Upper lobe of left lung (tissue), 6 donors: ENCODE measurements around the gene STARD10. TPM values are rescaled to one million over a fixed set of nuclear protein-coding genes. Genes with fewer than 3 reads are reported as not detected.

Source experiments
- ATAC-seq, 2 donors: fragments of 200-7000 bp; cut with Tn5 transposase; one replicate each; pipeline ENCODE4 v1.9.1; 2022; ENCODE audit warnings: mild to moderate bottlenecking in 2 of 2, moderate library complexity in 2 of 2; ENCODE audit not compliant: low FRiP score in 2 of 2
- DNase-seq, 2 donors: peaks; one replicate each; pipeline ENCODE4 v3.0.0-alpha.2; 2019 to 2020
- H3K27ac ChIP-seq, 4 donors: fragments of 200-600 bp; sonication (generic); one replicate each; pipeline ENCODE4 v1.5.1; 2016 to 2019
- H3K27me3 ChIP-seq, 4 donors: fragments of 200-600 bp; sonication (generic); one replicate each; pipeline ENCODE4 v1.5.1; 2017 to 2019
- H3K36me3 ChIP-seq, 4 donors: fragments of 200-600 bp; sonication (generic); one replicate each; pipeline ENCODE4 v1.5.1; 2016 to 2019
- H3K4me1 ChIP-seq, 4 donors: fragments of 200-600 bp; sonication (generic); one replicate each; pipeline ENCODE4 v1.5.1; 2018 to 2019
- H3K4me3 ChIP-seq, 4 donors: fragments of 200-600 bp; sonication (generic); one replicate each; pipeline ENCODE4 v1.5.1; 2017 to 2019; ENCODE audit warnings: mild to moderate bottlenecking in 2 of 4, moderate library complexity in 1 of 4
- H3K9me3 ChIP-seq, 4 donors: fragments of 200-600 bp; sonication (generic); one replicate each; pipeline ENCODE4 v1.5.1; 2018 to 2019
- EP300 ChIP-seq, 4 donors: sonication (generic); formaldehyde crosslinking; IDR thresholded peaks; one replicate each; pipeline ENCODE4 v1.5.1; 2017; ENCODE audit warnings: antibody characterized with exemption in 4 of 4, control low read depth in 2 of 4
- POLR2A ChIP-seq, 4 donors: fragments of 450-650 bp; IDR thresholded peaks; one replicate each; pipeline ENCODE4 v1.5.1; 2016 to 2017; ENCODE audit warnings: antibody characterized with exemption in 4 of 4, mild to moderate bottlenecking in 2 of 4
- POLR2AphosphoS5 ChIP-seq, 2 donors: sonication (generic); formaldehyde crosslinking; IDR thresholded peaks; one replicate each; pipeline ENCODE4 v1.5.1; 2017; ENCODE audit warnings: antibody characterized with exemption in 2 of 2
- WGBS, 2 donors: methylation state at CpG; one replicate each; pipeline ENCODE4 v1.1.5; 2017 to 2018; 5-methylcytosine and 5-hydroxymethylcytosine counted together
- total RNA-seq, 6 donors: library from RNA; depleted of rRNA in 4 of 6; stranded (reverse); fragments of >200 nt in 4 of 6; gene quantifications; one replicate each; pipeline versions ENCODE4 v1.1.0 to v1.2.1, GENCODE V29; 2016 to 2021
- TF ChIP-seq, protein P1 (sequence below), 6 experiments: fragments of 450-650 bp in 4 of 6; fragments of 200-600 bp in 2 of 6; sonication (generic) in 2 of 6; IDR thresholded peaks; one replicate each; pipeline ENCODE4 v1.5.1; 2016 to 2019; ENCODE audit warnings: antibody characterized with exemption in 6 of 6
- donor health status: DM: no; HTN: no; CAD: no; lungs with moderate emphysema.
- donor health status: DM: no; HTN: yes; CAD: no; lungs with severe emphysema.

Gene STARD10
- total RNA-seq, 6 donors from 2014 or later: 93.2 to 227 (median 151) TPM

GRCh38 chr11:72759468-72759985 is 34.3 kb downstream of the STARD10 start:
- TF ChIP-seq, protein P1, sequence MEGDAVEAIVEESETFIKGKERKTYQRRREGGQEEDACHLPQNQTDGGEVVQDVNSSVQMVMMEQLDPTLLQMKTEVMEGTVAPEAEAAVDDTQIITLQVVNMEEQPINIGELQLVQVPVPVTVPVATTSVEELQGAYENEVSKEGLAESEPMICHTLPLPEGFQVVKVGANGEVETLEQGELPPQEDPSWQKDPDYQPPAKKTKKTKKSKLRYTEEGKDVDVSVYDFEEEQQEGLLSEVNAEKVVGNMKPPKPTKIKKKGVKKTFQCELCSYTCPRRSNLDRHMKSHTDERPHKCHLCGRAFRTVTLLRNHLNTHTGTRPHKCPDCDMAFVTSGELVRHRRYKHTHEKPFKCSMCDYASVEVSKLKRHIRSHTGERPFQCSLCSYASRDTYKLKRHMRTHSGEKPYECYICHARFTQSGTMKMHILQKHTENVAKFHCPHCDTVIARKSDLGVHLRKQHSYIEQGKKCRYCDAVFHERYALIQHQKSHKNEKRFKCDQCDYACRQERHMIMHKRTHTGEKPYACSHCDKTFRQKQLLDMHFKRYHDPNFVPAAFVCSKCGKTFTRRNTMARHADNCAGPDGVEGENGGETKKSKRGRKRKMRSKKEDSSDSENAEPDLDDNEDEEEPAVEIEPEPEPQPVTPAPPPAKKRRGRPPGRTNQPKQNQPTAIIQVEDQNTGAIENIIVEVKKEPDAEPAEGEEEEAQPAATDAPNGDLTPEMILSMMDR (IDR thresholded peaks at IDR 0.05): no peak
- TF ChIP-seq POLR2A (IDR thresholded peaks at IDR 0.05): no peak
- no peak for TF ChIP-seq EP300 (IDR thresholded peaks at IDR 0.05)
- no peak for TF ChIP-seq POLR2AphosphoS5 (IDR thresholded peaks at IDR 0.05)
- peak overlapping the region in 1 of 4 donors; percentile 25 for H3K27ac ChIP-seq
- peaks cover 0 to 30% (median 16%) of the 10 kb centered on the region in 4 donors for H3K4me1 ChIP-seq
- DNase-seq (no peak), ATAC-seq (no peak)
- peaks cover 0 to 31% (median 8%) of the 10 kb centered on the region in 4 donors for H3K36me3 ChIP-seq
- no peaks in the 10 kb centered on the region for H3K27me3 ChIP-seq
- no peaks in the 10 kb centered on the region for H3K9me3 ChIP-seq
- 75 to 76% methylated on average over 8 of the region's 8 CpGs for WGBS, 2 donors
- H3K4me3 ChIP-seq: no peak overlapping the region

DNA sequence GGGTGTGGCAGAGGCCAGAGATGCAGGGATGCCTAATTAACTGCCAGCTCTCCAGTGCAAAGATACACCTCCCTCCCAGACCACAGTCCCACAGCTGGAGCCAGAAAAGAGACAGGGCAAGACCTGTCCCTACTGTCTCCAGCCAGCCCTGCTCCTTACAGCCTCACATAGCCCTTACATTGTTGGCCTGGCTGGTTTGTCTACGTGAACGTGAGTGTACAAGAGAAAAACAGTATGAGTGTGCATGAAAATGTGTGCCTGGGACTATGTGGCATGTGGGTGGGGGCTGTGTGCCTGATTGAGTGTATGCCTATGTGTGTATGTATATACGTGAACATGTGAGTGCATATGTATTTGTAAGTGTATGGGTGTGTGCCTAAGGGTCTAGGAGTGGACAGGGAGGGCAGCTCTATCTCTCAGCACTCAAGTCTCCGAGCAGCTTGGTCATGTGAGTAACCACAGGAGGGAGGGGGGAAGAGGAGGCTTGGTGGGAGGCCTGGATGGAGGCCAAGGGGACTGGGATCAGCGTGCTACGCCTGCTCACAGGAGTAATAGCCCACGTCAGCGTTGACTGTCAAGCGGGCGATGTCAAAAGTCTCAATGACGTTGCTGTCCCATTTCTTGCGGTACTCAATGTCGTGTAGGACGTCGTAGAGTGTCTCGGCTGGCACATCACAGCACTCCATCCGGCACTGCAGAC is 35.0 kb downstream of the STARD10 start:
- ATAC-seq (peak in 1 of 2 donors; percentile 62), DNase-seq (peak in 1 of 2 donors; percentile 62)
- H3K9me3 ChIP-seq: no peaks in the 10 kb centered on the region
- TF ChIP-seq POLR2A (IDR thresholded peaks at IDR 0.05) (no peak), POLR2AphosphoS5 (IDR thresholded peaks at IDR 0.05) (no peak), EP300 (IDR thresholded peaks at IDR 0.05) (peak in 1 of 4 donors; percentile 54)
- TF ChIP-seq, protein P1 (IDR thresholded peaks at IDR 0.05): no peak
- H3K27me3 ChIP-seq: no peaks in the 10 kb centered on the region
- H3K4me3 ChIP-seq: no peak overlapping the region
- H3K27ac ChIP-seq: peak overlapping the region in 2 of 4 donors; percentile 25 to 28
- WGBS, 2 donors: 61% methylated on average over 17 of the region's 17 CpGs
- H3K4me1 ChIP-seq: peaks cover 0 to 25% (median 13%) of the 10 kb centered on the region in 4 donors
- H3K36me3 ChIP-seq: peaks cover 0 to 31% (median 8%) of the 10 kb centered on the region in 4 donors

DNA sequence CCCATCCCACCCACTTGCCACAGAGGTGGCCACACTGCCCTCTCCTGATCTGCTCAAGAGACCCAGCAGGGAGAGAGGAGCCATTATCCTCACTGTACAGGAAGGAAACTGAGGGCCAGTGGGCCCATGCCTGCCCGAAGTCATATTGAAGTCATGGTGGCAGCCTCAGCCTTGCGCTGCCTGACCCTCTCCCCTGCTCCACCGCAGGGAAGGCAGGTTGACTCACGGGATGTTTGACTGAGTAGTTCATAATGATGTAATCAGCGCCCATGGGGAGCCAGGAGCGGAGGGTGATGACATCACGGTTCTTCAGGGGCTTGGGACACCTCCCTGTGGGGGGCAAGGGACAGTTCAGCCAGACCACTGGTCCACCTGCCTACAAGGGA is 35.5 kb downstream of the STARD10 start:
- no peak overlapping the region for H3K4me3 ChIP-seq
- TF ChIP-seq, protein P1 (IDR thresholded peaks at IDR 0.05): no peak
- TF ChIP-seq POLR2A (IDR thresholded peaks at IDR 0.05) (no peak), EP300 (IDR thresholded peaks at IDR 0.05) (no peak), POLR2AphosphoS5 (IDR thresholded peaks at IDR 0.05) (no peak)
- H3K36me3 ChIP-seq: peaks cover 0 to 31% (median 8%) of the 10 kb centered on the region in 4 donors
- no peaks in the 10 kb centered on the region for H3K27me3 ChIP-seq
- ATAC-seq (peak in 1 of 2 donors; percentile 46), DNase-seq (no peak)
- H3K4me1 ChIP-seq: peaks cover 3 to 28% (median 13%) of the 10 kb centered on the region in 4 donors
- H3K27ac ChIP-seq: no peak overlapping the region
- 76% methylated on average over 7 of the region's 7 CpGs; no CpG with 5 or more reads in 1 of the 2 donors for WGBS, 2 donors
- H3K9me3 ChIP-seq: no peaks in the 10 kb centered on the region

DNA sequence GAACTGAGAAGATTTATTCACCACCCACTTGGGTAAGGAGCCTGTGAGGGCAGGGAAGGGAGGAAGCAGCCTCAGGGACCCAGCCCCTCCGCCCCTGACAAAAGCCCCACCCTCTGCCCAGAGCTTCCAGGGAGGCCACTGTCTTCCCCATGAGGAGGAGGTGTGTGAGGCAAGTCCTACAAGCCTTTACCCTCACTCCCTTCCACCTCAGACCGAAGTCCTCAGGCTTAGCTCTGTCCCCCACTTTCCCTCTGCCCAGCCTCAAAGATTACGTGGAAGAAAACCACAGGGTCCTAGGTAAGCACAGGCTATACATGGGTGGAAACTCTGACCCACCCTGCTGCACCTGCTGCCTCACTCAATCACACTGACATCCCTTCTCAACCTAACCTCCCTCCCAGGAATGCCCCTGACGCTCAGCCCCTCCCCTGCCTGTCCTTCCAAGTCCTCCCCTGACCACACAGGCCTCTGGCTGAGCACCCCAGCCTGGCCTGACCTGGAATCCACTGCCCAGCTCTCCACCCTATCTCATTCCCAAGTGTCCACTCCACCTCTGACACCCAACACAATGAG is 38.0 kb downstream of the STARD10 start:
- 82 to 88% methylated on average over 4 of the region's 4 CpGs for WGBS, 2 donors
- peaks cover 12 to 45% (median 28%) of the 10 kb centered on the region in 4 donors for H3K4me1 ChIP-seq
- DNase-seq: no peak

More for the DNA sequence above, 38.0 kb downstream of the STARD10 start:
- no peaks in the 10 kb centered on the region for H3K27me3 ChIP-seq
- TF ChIP-seq, protein P1 (IDR thresholded peaks at IDR 0.05): no peak
- TF ChIP-seq POLR2AphosphoS5 (IDR thresholded peaks at IDR 0.05) (no peak), EP300 (IDR thresholded peaks at IDR 0.05) (no peak)
- ATAC-seq: no peak
- H3K27ac ChIP-seq: no peak overlapping the region
- H3K36me3 ChIP-seq: peaks cover 0 to 31% (median 8%) of the 10 kb centered on the region in 4 donors
- no peaks in the 10 kb centered on the region for H3K9me3 ChIP-seq
- H3K4me3 ChIP-seq: no peak overlapping the region
